Neural cell (in vitro differentiated cells): ENCODE measurements around the gene ANKRD6. TPM values are rescaled to one million over a fixed set of nuclear protein-coding genes. Genes with fewer than 3 reads are reported as not detected.

ENCODE experiments used
- H2AFZ ChIP-seq: fragments of 200-600, 300-800 bp; sonication (generic), shearing (Covaris generic); 2 replicates; pipeline ENCODE4 v1.6.0; 2014; ENCODE audit warnings: low read depth, mild to moderate bottlenecking, antibody characterized with exemption, low read length, moderate library complexity
- H3F3A ChIP-seq: fragments of 200-600 bp; shearing (Covaris generic); 2 replicates; pipeline ENCODE4 v1.6.1; 2016; ENCODE audit warnings: mild to moderate bottlenecking, moderate library complexity, mixed read lengths, antibody characterized with exemption, low read length; ENCODE audit not compliant: insufficient read depth, poor library complexity, severe bottlenecking
- H3K27ac ChIP-seq: fragments of 200-600, 300-800 bp; sonication (generic), shearing (Covaris generic); 2 replicates; pipeline ENCODE4 v1.5.1; 2014; ENCODE audit warnings: mild to moderate bottlenecking, low read length, moderate library complexity
- H3K27me3 ChIP-seq: fragments of 300-800, 200-600 bp; sonication (generic), shearing (Covaris generic); 2 replicates; pipeline ENCODE4 v1.6.0; 2014; ENCODE audit warnings: mild to moderate bottlenecking, low read depth, low read length, moderate library complexity; ENCODE audit not compliant: insufficient read depth
- H3K36me3 ChIP-seq: fragments of 300-800, 200-600 bp; sonication (generic), shearing (Covaris generic); 2 replicates; pipeline ENCODE4 v1.5.1; 2014; ENCODE audit warnings: mild to moderate bottlenecking, antibody characterized with exemption, low read length, moderate library complexity; ENCODE audit not compliant: insufficient read depth
- H3K4me2 ChIP-seq: fragments of 300-800, 200-600 bp; sonication (generic), shearing (Covaris generic); 2 replicates; pipeline ENCODE4 v1.6.0; 2014; ENCODE audit warnings: mild to moderate bottlenecking, low read length
- H3K4me3 ChIP-seq: fragments of 300-800, 200-600 bp; sonication (generic), shearing (Covaris generic); 2 replicates; pipeline ENCODE4 v1.5.1; 2014; ENCODE audit warnings: mild to moderate bottlenecking, low read length, moderate library complexity
- H3K79me2 ChIP-seq: fragments of 200-600 bp; shearing (Covaris generic); replicated peaks from 2 replicates; pipeline ENCODE4 v1.6.0; 2014; ENCODE audit warnings: mild to moderate bottlenecking, low read length, moderate library complexity; ENCODE audit not compliant: insufficient read depth
- H3K9ac ChIP-seq: fragments of 300-800, 200-600 bp; sonication (generic), shearing (Covaris generic); 2 replicates; pipeline ENCODE4 v1.6.1; 2016; ENCODE audit warnings: mild to moderate bottlenecking, low read length, mixed read lengths
- H3K9me2 ChIP-seq: fragments of 200-600 bp; shearing (Covaris generic); 2 replicates; pipeline ENCODE4 v1.6.1; 2016; ENCODE audit warnings: mild to moderate bottlenecking, low read length, mixed read lengths; ENCODE audit not compliant: insufficient read depth
- H3K9me3 ChIP-seq: fragments of 200-600, 300-800 bp; sonication (generic), shearing (Covaris generic); 2 replicates; pipeline ENCODE4 v1.6.1; 2016; ENCODE audit warnings: mild to moderate bottlenecking, mixed run types, low read length, moderate library complexity, mixed read lengths
- H4K20me1 ChIP-seq: fragments of 200-600 bp; shearing (Covaris generic); 2 replicates; pipeline ENCODE4 v1.6.1; 2016; ENCODE audit warnings: mild to moderate bottlenecking, mixed run types; ENCODE audit not compliant: insufficient read depth
- CTCF ChIP-seq: fragments of 450-650 bp; IDR thresholded peaks from 2 replicates; pipeline ENCODE4 v1.5.1; 2014; ENCODE audit warnings: antibody characterized with exemption, mild to moderate bottlenecking, moderate library complexity; ENCODE audit not compliant: poor library complexity, severe bottlenecking
- EP300 ChIP-seq: fragments of 450-650 bp; conservative IDR thresholded peaks from 2 replicates; pipeline ENCODE4 v1.6.1; 2014; ENCODE audit warnings: antibody characterized with exemption, mild to moderate bottlenecking, moderate library complexity; ENCODE audit not compliant: poor library complexity, severe bottlenecking
- EZH2 ChIP-seq: fragments of 200-600, 300-800 bp; shearing (Covaris generic), sonication (generic); IDR thresholded peaks from 2 replicates; pipeline ENCODE4 v1.6.1; 2014; ENCODE audit warnings: antibody characterized with exemption, low read length, borderline replicate concordance, mild to moderate bottlenecking; ENCODE audit not compliant: insufficient read depth, poor library complexity, severe bottlenecking
- MXI1 ChIP-seq: fragments of 450-650 bp; conservative IDR thresholded peaks from 2 replicates; pipeline ENCODE4 v1.6.1; 2014; ENCODE audit warnings: antibody characterized with exemption, mild to moderate bottlenecking; ENCODE audit not compliant: poor library complexity, severe bottlenecking
- POLR2AphosphoS5 ChIP-seq: IDR thresholded peaks from 2 replicates; pipeline ENCODE4 v1.6.1; 2012
- RAD21 ChIP-seq: fragments of 450-650 bp; conservative IDR thresholded peaks from 2 replicates; pipeline ENCODE4 v1.6.1; 2014; ENCODE audit warnings: antibody characterized with exemption, mild to moderate bottlenecking, moderate library complexity
- SMC3 ChIP-seq: fragments of 450-650 bp; conservative IDR thresholded peaks from 2 replicates; pipeline ENCODE4 v1.6.1; 2014; ENCODE audit warnings: antibody characterized with exemption, mild to moderate bottlenecking, moderate library complexity; ENCODE audit not compliant: poor library complexity
- TAF1 ChIP-seq: IDR thresholded peaks from 2 replicates; pipeline ENCODE4 v1.6.1; 2012; ENCODE audit warnings: low read depth
- polyA plus RNA-seq: library from polyadenylated mRNA; depleted of rRNA; stranded (reverse); fragments of >200 nt; gene quantifications from 2 replicates; pipeline ENCODE4 v1.2.3, GENCODE V29; 2014
- TF ChIP-seq, protein P1 (sequence below): IDR thresholded peaks from 2 replicates; pipeline ENCODE4 v1.6.1; 2012; ENCODE audit warnings: borderline replicate concordance

The ANKRD6 gene
- polyA plus RNA-seq, 1 donor from 2014 or later, result 43.5 TPM

DNA sequence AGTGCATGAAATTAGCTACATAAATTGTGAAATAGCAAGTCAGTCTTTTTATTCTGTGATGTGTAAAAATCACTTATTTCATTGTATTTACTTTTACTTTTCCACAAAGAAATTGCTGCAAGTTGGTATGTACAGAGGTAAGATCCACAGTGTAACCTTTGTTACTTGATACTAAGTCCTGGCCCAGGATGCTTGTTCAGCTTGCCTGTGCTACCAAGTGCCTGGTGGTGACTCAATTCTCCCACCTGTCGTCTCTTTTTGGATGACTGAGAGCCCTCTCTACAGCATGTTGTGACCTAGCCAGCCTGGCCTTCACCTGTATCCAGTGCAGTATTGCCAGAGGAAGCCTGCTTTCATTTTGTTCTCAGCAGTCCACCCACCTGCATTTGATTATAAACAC is 54.9 kb downstream of the ANKRD6 start:
- Histone ChIP-seq H3K4me2 (no peak overlapping the region), H3K79me2 (no peaks in the 10 kb centered on the region), H4K20me1 (no peaks in the 10 kb centered on the region), H2AFZ (no peak overlapping the region), H3K36me3 (no peaks in the 10 kb centered on the region), H3F3A (no peaks in the 10 kb centered on the region), H3K27ac (no peak overlapping the region), H3K9ac (no peak overlapping the region), H3K9me3 (no peaks in the 10 kb centered on the region), H3K27me3 (no peaks in the 10 kb centered on the region), H3K4me3 (no peak overlapping the region), H3K9me2 (no peaks in the 10 kb centered on the region)
- TF ChIP-seq, protein P1, sequence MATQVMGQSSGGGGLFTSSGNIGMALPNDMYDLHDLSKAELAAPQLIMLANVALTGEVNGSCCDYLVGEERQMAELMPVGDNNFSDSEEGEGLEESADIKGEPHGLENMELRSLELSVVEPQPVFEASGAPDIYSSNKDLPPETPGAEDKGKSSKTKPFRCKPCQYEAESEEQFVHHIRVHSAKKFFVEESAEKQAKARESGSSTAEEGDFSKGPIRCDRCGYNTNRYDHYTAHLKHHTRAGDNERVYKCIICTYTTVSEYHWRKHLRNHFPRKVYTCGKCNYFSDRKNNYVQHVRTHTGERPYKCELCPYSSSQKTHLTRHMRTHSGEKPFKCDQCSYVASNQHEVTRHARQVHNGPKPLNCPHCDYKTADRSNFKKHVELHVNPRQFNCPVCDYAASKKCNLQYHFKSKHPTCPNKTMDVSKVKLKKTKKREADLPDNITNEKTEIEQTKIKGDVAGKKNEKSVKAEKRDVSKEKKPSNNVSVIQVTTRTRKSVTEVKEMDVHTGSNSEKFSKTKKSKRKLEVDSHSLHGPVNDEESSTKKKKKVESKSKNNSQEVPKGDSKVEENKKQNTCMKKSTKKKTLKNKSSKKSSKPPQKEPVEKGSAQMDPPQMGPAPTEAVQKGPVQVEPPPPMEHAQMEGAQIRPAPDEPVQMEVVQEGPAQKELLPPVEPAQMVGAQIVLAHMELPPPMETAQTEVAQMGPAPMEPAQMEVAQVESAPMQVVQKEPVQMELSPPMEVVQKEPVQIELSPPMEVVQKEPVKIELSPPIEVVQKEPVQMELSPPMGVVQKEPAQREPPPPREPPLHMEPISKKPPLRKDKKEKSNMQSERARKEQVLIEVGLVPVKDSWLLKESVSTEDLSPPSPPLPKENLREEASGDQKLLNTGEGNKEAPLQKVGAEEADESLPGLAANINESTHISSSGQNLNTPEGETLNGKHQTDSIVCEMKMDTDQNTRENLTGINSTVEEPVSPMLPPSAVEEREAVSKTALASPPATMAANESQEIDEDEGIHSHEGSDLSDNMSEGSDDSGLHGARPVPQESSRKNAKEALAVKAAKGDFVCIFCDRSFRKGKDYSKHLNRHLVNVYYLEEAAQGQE, result no peak

DNA sequence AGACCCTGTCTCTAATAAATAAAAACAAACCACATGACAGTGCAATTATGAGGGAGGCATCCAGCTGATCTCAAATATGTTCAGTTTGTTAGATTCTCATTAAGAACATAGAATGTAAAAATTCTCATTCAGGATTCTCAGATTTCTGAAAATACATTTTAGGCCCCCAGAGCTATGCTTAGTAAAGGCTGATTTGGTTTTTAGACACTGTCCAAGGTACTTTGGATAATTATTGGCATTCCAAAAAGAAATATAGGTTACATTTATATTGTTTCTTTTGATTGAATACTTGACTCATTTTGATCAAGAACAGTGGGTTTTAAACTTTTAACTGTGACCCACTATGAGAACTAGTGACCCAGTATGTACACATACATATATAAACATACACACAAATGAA is 55.5 kb downstream of the ANKRD6 start:
- no peaks in the 10 kb centered on the region for H3K9me3 ChIP-seq
- H3F3A ChIP-seq, result no peaks in the 10 kb centered on the region
- H3K36me3 ChIP-seq, result no peaks in the 10 kb centered on the region
- no peaks in the 10 kb centered on the region for H3K27me3 ChIP-seq
- no peak overlapping the region for H3K27ac ChIP-seq
- H2AFZ ChIP-seq, result no peak overlapping the region
- no peak overlapping the region for H3K4me2 ChIP-seq
- no peak for TF ChIP-seq RAD21
- TF ChIP-seq CTCF, result no peak
- no peak for TF ChIP-seq POLR2AphosphoS5
- no peak for TF ChIP-seq TAF1
- TF ChIP-seq EP300, result no peak
- no peak for TF ChIP-seq EZH2
- TF ChIP-seq MXI1, result no peak
- TF ChIP-seq, protein P1, result no peak
- TF ChIP-seq SMC3, result no peak
- H3K9me2 ChIP-seq, result no peaks in the 10 kb centered on the region
- no peaks in the 10 kb centered on the region for H4K20me1 ChIP-seq
- no peak overlapping the region for H3K9ac ChIP-seq
- H3K79me2 ChIP-seq, result no peaks in the 10 kb centered on the region
- no peak overlapping the region for H3K4me3 ChIP-seq
